NB4 (cell line): ENCODE data around the gene SNTG2.

Experiments
- MYC ChIP-seq: IDR thresholded peaks from 2 replicates; pipeline ENCODE4 v1.6.1; 2011; ENCODE audit warnings: low read depth, low read length
- POLR2A ChIP-seq: IDR thresholded peaks from 2 replicates; pipeline ENCODE4 v1.6.1; 2011; ENCODE audit warnings: mild to moderate bottlenecking; ENCODE audit not compliant: insufficient read length; ENCODE audit errors: extremely low read depth
- TF ChIP-seq, protein P1 (sequence below): IDR thresholded peaks from one replicate; pipeline ENCODE4 v1.5.1; 2012; ENCODE audit warnings: low read depth, low read length

DNA sequence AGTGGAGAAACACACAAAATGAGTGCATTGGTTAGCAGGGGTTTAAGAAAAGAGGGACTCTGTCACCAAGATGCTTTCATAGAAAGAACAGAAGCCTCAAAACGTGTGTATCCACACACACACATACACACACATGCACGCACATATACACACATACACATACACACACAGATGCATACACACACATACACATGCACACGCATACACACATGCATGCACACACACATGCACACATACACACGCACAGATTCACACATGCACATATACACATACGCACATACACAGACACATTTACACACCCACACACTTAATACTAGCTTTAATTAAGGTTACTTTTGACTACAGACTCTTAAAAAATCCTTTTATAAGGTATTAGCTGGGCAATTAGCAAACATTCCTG is 378.0 kb downstream of the SNTG2 start:
- TF ChIP-seq, protein P1, sequence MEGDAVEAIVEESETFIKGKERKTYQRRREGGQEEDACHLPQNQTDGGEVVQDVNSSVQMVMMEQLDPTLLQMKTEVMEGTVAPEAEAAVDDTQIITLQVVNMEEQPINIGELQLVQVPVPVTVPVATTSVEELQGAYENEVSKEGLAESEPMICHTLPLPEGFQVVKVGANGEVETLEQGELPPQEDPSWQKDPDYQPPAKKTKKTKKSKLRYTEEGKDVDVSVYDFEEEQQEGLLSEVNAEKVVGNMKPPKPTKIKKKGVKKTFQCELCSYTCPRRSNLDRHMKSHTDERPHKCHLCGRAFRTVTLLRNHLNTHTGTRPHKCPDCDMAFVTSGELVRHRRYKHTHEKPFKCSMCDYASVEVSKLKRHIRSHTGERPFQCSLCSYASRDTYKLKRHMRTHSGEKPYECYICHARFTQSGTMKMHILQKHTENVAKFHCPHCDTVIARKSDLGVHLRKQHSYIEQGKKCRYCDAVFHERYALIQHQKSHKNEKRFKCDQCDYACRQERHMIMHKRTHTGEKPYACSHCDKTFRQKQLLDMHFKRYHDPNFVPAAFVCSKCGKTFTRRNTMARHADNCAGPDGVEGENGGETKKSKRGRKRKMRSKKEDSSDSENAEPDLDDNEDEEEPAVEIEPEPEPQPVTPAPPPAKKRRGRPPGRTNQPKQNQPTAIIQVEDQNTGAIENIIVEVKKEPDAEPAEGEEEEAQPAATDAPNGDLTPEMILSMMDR: no peak
- TF ChIP-seq POLR2A (no peak), MYC (no peak)
